Neural crest cell (in vitro differentiated cells): Measurements from ENCODE around the gene TNK2. TPM values are rescaled to one million over a fixed set of nuclear protein-coding genes. Genes with fewer than 3 reads are reported as not detected.

ENCODE experiments used
- DNase-seq: peaks from one replicate; pipeline ENCODE4 v3.0.0; 2021; ENCODE audit warnings: low read depth, mixed read lengths, low spot score
- H3K27ac Mint-ChIP-seq: one replicate; pipeline ENCODE4 v1.8.0; 2021; ENCODE audit warnings: mild to moderate bottlenecking, mixed read lengths; ENCODE audit not compliant: unreplicated experiment
- H3K27me3 Mint-ChIP-seq: 2 replicates; pipeline ENCODE4 v1.8.0; 2021; ENCODE audit warnings: low read depth, mild to moderate bottlenecking, mixed read lengths
- H3K36me3 Mint-ChIP-seq: 2 replicates; pipeline ENCODE4 v1.8.0; 2021; ENCODE audit warnings: low read depth, mild to moderate bottlenecking, mixed read lengths
- H3K4me1 Mint-ChIP-seq: 2 replicates; pipeline ENCODE4 v1.8.0; 2021; ENCODE audit warnings: mixed read lengths
- H3K4me3 Mint-ChIP-seq: one replicate; pipeline ENCODE4 v1.8.0; 2021; ENCODE audit warnings: mild to moderate bottlenecking, mixed read lengths
- H3K9me3 Mint-ChIP-seq: 2 replicates; pipeline ENCODE4 v1.8.0; 2021; ENCODE audit warnings: mixed read lengths
- CTCF ChIP-seq: fragments of 200-600 bp; sonication (generic); conservative IDR thresholded peaks from 2 replicates; pipeline ENCODE4 v1.5.0; 2021; ENCODE audit warnings: antibody characterized with exemption, mild to moderate bottlenecking
- total RNA-seq: library from RNA; stranded (reverse); gene quantifications from 2 replicates; pipeline ENCODE4 v1.2.1, GENCODE V29; 2021

TNK2 gene
- total RNA-seq, 1 donor from 2014 or later = 54.9 TPM

GRCh38 chr3:195860456-195860855 is 47.9 kb downstream of the TNK2 start:
- H3K27ac Mint-ChIP-seq = no peak overlapping the region
- no peak for TF ChIP-seq CTCF
- H3K4me3 Mint-ChIP-seq = no peak overlapping the region
- peaks cover 20% of the 10 kb centered on the region for H3K4me1 Mint-ChIP-seq
- DNase-seq = no peak
- H3K36me3 Mint-ChIP-seq = no peaks in the 10 kb centered on the region
- H3K9me3 Mint-ChIP-seq = no peaks in the 10 kb centered on the region
- H3K27me3 Mint-ChIP-seq = no peaks in the 10 kb centered on the region

- no peak for DNase-seq
- H3K27me3 Mint-ChIP-seq = no peaks in the 10 kb centered on the region
- peak overlapping the region; percentile 37 for H3K27ac Mint-ChIP-seq
- no peak overlapping the region for H3K4me3 Mint-ChIP-seq
- no peak for TF ChIP-seq CTCF
- peaks cover 20% of the 10 kb centered on the region for H3K4me1 Mint-ChIP-seq
- no peaks in the 10 kb centered on the region for H3K9me3 Mint-ChIP-seq
- no peaks in the 10 kb centered on the region for H3K36me3 Mint-ChIP-seq
These were observed 48.4 kb downstream of the TNK2 start for GRCh38 chr3:195859846-195860411.

GRCh38 chr3:195859061-195859845 is 49.1 kb downstream of the TNK2 start:
- Mint-ChIP-seq H3K36me3 (no peaks in the 10 kb centered on the region), H3K9me3 (no peaks in the 10 kb centered on the region), H3K27ac (no peak overlapping the region), H3K4me3 (no peak overlapping the region), H3K27me3 (no peaks in the 10 kb centered on the region), H3K4me1 (peaks cover 20% of the 10 kb centered on the region)
- TF ChIP-seq CTCF = peak; percentile 88
- DNase-seq = peak; percentile 85

DNA sequence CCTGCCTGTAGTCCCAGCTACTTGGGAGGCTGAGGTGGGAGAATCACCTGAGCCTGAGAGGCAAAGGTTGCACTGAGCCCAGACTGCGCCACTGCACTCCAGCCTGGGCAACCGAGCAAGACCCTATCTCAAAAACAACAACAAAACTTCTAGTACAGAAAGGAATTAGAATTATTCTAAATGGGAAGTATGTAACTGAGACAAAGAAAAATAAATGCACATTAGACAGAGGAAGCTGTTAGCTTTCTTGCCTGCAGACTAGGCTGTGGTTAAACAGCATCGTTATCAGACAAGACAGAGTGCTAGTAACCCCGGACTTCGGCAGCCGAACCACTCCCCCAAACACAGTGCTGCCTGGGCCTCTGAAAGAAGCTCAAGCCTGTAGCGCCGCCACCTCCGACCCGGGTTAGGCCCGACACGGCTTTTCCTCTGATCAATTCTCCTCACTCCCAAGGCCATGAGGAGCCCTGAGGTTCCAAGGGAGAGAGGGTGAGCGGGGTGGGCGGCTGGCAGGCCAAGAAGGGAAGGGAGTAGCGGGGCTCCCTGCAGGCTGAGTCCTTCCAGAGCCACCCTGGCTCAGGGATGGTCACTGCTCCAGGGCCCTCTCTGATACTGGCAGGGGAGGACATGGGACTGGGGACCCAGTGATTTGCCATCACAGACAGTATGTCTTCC is 51.8 kb downstream of the TNK2 start:
- Mint-ChIP-seq H3K27ac (no peak overlapping the region), H3K36me3 (no peaks in the 10 kb centered on the region), H3K4me3 (no peak overlapping the region), H3K9me3 (no peaks in the 10 kb centered on the region), H3K27me3 (peaks cover under 1% of the 10 kb centered on the region), H3K4me1 (peaks cover 15% of the 10 kb centered on the region)
- no peak for TF ChIP-seq CTCF
- DNase-seq = no peak

DNA sequence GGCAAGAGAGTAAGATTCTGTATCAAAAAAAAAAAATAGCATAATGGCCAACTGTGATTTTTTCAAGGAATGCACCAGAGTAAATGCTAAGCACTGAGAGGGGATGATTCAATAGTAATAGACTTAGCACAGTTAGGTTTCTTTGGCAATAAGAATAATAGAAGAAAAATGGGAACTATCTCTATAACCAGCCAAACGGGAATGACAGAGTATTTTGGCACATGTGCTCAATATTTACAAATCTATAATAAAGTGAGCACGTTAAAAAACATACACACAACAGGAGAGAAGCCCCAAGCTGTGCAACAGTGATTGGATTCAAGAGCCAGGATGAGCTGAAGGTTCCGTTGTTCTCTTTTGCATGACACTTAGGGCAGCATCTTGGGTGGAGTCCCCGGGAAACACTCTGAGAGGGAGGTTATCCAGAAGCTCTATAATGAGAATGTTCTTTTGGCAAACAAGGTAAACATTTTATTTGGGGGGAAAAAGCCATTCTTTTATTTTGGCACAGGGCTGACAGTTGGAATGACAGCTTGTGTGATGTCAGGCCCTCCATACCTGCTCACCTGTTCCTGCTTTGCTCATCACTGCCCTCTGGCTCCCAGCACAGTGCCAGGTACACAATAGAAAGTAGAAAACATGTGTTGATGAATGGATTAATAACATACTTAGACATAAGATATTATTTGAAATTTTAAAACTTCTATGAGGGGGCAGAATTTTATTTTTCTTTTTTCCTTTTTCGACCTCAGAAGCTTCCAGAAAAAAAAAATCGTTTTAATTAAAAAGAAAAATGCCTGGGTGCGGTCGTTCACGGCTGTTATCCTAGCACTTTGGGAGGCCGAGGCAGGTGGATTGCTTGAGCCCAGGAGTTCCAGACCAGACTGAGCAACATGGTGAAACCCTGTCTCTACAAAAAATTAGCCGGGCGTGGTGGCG is 52.6 kb downstream of the TNK2 start:
- H3K4me3 Mint-ChIP-seq = no peak overlapping the region
- no peak for DNase-seq
- H3K27me3 Mint-ChIP-seq = peaks cover 5% of the 10 kb centered on the region
- H3K36me3 Mint-ChIP-seq = no peaks in the 10 kb centered on the region
- no peak overlapping the region for H3K27ac Mint-ChIP-seq
- peaks cover 21% of the 10 kb centered on the region for H3K4me1 Mint-ChIP-seq
- no peaks in the 10 kb centered on the region for H3K9me3 Mint-ChIP-seq
- TF ChIP-seq CTCF = no peak
